ENCODE data around the gene NRL. TPM values are rescaled to one million over a fixed set of nuclear protein-coding genes. Genes with fewer than 3 reads are reported as not detected.
"Not testable (repeated sequence)": the region's sequence is repeated elsewhere in the genome, so short reads cannot be mapped to it uniquely, and the experiment has no call there.

Gene NRL
- total RNA-seq, 1 experiment from 2014 or later, result 0.66 TPM

- peak overlapping the region; percentile 70 for H3K9ac ChIP-seq (ENCODE audit: low read length)
- POLR2A ChIA-PET, result interaction anchor here (1.2 kb wide), 1 partner anchor 110 kb away, joined by 3 read pairs; the partner anchor contains the start of gene PSME2
These were observed 77.6 kb downstream of the NRL start for GRCh38 chr14:24036963-24037657.

GRCh38 chr14:24036169-24036962, 78.4 kb downstream of the NRL start:
- Histone ChIP-seq H3K9ac (ENCODE audit: low read length) (peak overlapping the region; percentile 70), H2AFZ (ENCODE audit: low read depth, low read length, poor library complexity, severe bottlenecking) (peak overlapping the region; percentile 33), H4K20me1 (ENCODE audit: insufficient read depth) (no peaks in the 10 kb centered on the region), H3K36me3 (ENCODE audit: control insufficient read depth in 1 of 2, insufficient read depth in 2 of 2, low read length in 2 of 2) (no peaks in the 10 kb centered on the region), H3K79me2 (ENCODE audit: insufficient read depth, low read length) (no peaks in the 10 kb centered on the region), H3K9me2 (ENCODE audit: insufficient read depth) (no peaks in the 10 kb centered on the region), H3K4me2 (ENCODE audit: low read length) (peak overlapping the region; percentile 89), H3K27me3 (ENCODE audit: insufficient read depth, low read length) (no peaks in the 10 kb centered on the region), H3K4me1 (ENCODE audit: control insufficient read depth in 1 of 2, insufficient read depth in 2 of 2, low read length in 2 of 2) (peaks cover 11 to 26% of the 10 kb centered on the region in 2 experiments; a peak in 3 of 4 replicates), H3K4me3 (replicated peaks in 1 of 2; ENCODE audit: low read depth in 1 of 2, low read length in 2 of 2) (peak overlapping the region; percentile 63 to 70), H3K27ac (ENCODE audit: low read depth, low read length) (peak overlapping the region; percentile 94), H3K9me3 (ENCODE audit: control insufficient read depth in 1 of 2, insufficient read depth in 1 of 2, low read depth in 1 of 2, low read length in 2 of 2) (peaks cover 0 to 9% of the 10 kb centered on the region in 2 experiments; a peak in 1 of 4 replicates)
- CTCF ChIA-PET, result interaction anchor here (1.0 kb wide), 1 partner anchor 72 kb away, joined by 3 read pairs; no protein-coding TSS in a partner anchor
- ATAC-seq (peak; percentile 91), DNase-seq (ENCODE audit: low read depth, low spot score) (peak; percentile 65)
- RAD21 ChIA-PET (ENCODE audit: low non-redundant PET in 1 of 2, low total read pairs in 2 of 2, uncharacterized antibody in 2 of 2, unreplicated experiment in 2 of 2), result interaction anchor here in 1 of 2 experiments (0.6 kb wide), 1 partner anchor 73 kb away, joined by 4 read pairs; no protein-coding TSS in a partner anchor
- POLR2A ChIA-PET, result interaction anchor here (1.2 kb wide), 1 partner anchor 110 kb away, joined by 3 read pairs; the partner anchor contains the start of gene PSME2
- intact Hi-C loops (cut with micrococcal nuclease), result loop anchor here (5.0 kb wide), 1 partner anchor 49 kb away; the partner anchor contains the start of gene DHRS4L2
- BruUV-seq (replicated peaks), result TSS peak; percentile 85
- TF ChIP-seq CBX3 (IDR thresholded peaks at IDR 0.05; ENCODE audit: low read depth), result peak; percentile 60
- TF ChIP-seq POLR2AphosphoS5 (IDR thresholded peaks at IDR 0.05; ENCODE audit: low read depth, low read length), result peak; percentile 88
- peak; percentile 72 for TF ChIP-seq ZFX (IDR thresholded peaks at IDR 0.05)
- peak; percentile 72 for TF ChIP-seq POLR2A (IDR thresholded peaks at IDR 0.05; ENCODE audit: borderline replicate concordance, extremely low read depth, insufficient read depth, insufficient read length)
- TF ChIP-seq SP1 (IDR thresholded peaks at IDR 0.05; ENCODE audit: low read depth), result no peak
- TF ChIP-seq ZBTB33 (IDR thresholded peaks at IDR 0.05; ENCODE audit: extremely low read depth, insufficient replicate concordance, low read length), result no peak
- TF ChIP-seq, protein P1, sequence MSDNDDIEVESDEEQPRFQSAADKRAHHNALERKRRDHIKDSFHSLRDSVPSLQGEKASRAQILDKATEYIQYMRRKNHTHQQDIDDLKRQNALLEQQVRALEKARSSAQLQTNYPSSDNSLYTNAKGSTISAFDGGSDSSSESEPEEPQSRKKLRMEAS (IDR thresholded peaks at IDR 0.05), result peak; percentile 34; the same call in 1 of the 2 replicates
- no peak for TF ChIP-seq EGR1 (IDR thresholded peaks at IDR 0.05; ENCODE audit: low read depth)
- TF ChIP-seq CEBPB (IDR thresholded peaks at IDR 0.05; ENCODE audit: low read depth), result no peak
- no peak for TF ChIP-seq SRF (IDR thresholded peaks at IDR 0.05; ENCODE audit: low read depth)
- TF ChIP-seq YY1 (IDR thresholded peaks at IDR 0.05; ENCODE audit: extremely low read depth, insufficient replicate concordance, low read depth, low read length), result peak; percentile 69
- TF ChIP-seq EZH2 (IDR thresholded peaks at IDR 0.05), result no peak
- no peak for TF ChIP-seq FOSL1 (IDR thresholded peaks at IDR 0.05; ENCODE audit: low read depth)
- no peak for TF ChIP-seq SIN3A (IDR thresholded peaks at IDR 0.05; ENCODE audit: low read depth)
- TF ChIP-seq ELF1 (IDR thresholded peaks at IDR 0.05; ENCODE audit: borderline replicate concordance, low read depth), result no peak
- TF ChIP-seq TCF7L2 (IDR thresholded peaks at IDR 0.05; ENCODE audit: borderline replicate concordance, extremely low read depth, insufficient read depth, insufficient read length), result peak; percentile 92

More at GRCh38 chr14:24036963-24037657, 77.6 kb downstream of the NRL start:
- H3K9me2 ChIP-seq (ENCODE audit: insufficient read depth); DNase-seq (ENCODE audit: low read depth, low spot score); BruUV-seq (replicated peaks); RAD21 ChIA-PET (ENCODE audit: low non-redundant PET in 1 of 2, low total read pairs in 2 of 2, uncharacterized antibody in 2 of 2, unreplicated experiment in 2 of 2); H2AFZ ChIP-seq (ENCODE audit: low read depth, low read length, poor library complexity, severe bottlenecking); H4K20me1 ChIP-seq (ENCODE audit: insufficient read depth); CTCF ChIA-PET; H3K79me2 ChIP-seq (ENCODE audit: insufficient read depth, low read length); H3K9me3 ChIP-seq (ENCODE audit: control insufficient read depth in 1 of 2, insufficient read depth in 1 of 2, low read depth in 1 of 2, low read length in 2 of 2); H3K27me3 ChIP-seq (ENCODE audit: insufficient read depth, low read length); H3K36me3 ChIP-seq (ENCODE audit: control insufficient read depth in 1 of 2, insufficient read depth in 2 of 2, low read length in 2 of 2); ATAC-seq: not testable (repeated sequence)
- H3K4me3 ChIP-seq (replicated peaks in 1 of 2; ENCODE audit: low read depth in 1 of 2, low read length in 2 of 2), result peak overlapping the region; percentile 63 to 70
- peaks cover 11 to 26% of the 10 kb centered on the region in 2 experiments; a peak in 3 of 4 replicates for H3K4me1 ChIP-seq (ENCODE audit: control insufficient read depth in 1 of 2, insufficient read depth in 2 of 2, low read length in 2 of 2)
- intact Hi-C loops (cut with micrococcal nuclease), result loop anchor here (5.0 kb wide), 1 partner anchor 50 kb away; the partner anchor contains the start of gene DHRS4L2
- peak overlapping the region; percentile 94 for H3K27ac ChIP-seq (ENCODE audit: low read depth, low read length)
- H3K4me2 ChIP-seq (ENCODE audit: low read length), result peak overlapping the region; percentile 89

All from HCT116 (cell line).